ENCODE measurements around the gene PRRC2B.
A peak's percentile ranks its signal among the peaks of the same experiment; 100 is the strongest.

Gene PRRC2B

DNA sequence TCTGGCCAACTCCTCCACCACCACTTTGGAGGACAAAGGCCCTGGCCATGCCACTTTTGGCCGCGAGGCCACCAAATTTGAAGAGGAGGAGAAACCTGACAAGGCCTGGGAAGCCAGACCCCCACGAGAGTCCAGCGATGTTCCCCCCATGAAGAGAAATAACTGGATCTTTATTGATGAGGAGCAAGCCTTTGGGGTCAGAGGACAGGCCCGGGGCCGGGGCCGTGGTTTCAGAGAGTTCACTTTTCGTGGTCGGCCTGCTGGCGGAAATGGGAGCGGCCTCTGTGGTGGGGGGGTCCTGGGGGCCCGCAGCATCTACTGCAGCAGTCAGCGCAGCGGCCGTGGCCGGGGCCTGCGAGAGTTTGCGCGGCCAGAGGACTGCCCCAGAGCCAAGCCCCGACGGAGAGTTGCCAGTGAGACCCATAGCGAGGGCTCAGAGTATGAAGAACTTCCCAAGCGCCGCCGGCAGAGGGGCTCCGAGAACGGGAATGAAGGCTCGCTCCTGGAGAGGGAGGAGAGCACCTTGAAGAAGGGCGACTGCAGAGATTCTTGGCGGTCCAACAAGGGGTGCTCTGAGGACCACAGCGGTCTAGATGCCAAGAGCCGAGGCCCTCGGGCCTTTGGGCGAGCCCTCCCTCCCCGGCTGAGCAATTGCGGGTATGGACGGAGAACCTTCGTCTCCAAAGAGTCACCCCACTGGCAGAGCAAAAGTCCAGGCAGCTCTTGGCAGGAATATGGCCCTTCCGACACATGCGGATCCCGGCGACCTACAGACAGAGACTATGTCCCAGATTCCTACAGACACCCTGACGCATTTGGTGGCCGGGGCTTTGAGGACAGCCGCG lies 81.4 kb downstream of the PRRC2B start:
- TF ChIP-seq, protein P1, sequence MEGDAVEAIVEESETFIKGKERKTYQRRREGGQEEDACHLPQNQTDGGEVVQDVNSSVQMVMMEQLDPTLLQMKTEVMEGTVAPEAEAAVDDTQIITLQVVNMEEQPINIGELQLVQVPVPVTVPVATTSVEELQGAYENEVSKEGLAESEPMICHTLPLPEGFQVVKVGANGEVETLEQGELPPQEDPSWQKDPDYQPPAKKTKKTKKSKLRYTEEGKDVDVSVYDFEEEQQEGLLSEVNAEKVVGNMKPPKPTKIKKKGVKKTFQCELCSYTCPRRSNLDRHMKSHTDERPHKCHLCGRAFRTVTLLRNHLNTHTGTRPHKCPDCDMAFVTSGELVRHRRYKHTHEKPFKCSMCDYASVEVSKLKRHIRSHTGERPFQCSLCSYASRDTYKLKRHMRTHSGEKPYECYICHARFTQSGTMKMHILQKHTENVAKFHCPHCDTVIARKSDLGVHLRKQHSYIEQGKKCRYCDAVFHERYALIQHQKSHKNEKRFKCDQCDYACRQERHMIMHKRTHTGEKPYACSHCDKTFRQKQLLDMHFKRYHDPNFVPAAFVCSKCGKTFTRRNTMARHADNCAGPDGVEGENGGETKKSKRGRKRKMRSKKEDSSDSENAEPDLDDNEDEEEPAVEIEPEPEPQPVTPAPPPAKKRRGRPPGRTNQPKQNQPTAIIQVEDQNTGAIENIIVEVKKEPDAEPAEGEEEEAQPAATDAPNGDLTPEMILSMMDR (conservative IDR thresholded peaks at IDR 0.05; ENCODE audit: low read depth) = no peak
- DNase-seq (ENCODE audit: low spot score) = no peak
- no peak overlapping the region for H3K27ac ChIP-seq
- ChIA-PET POLR2A (ENCODE audit: low non-redundant PET) (interaction anchor here (0.5 kb wide), 1 partner anchor 553 kb away, joined by 4 read pairs; no protein-coding TSS in a partner anchor), CTCF (interaction anchor here (0.5 kb wide), 1 partner anchor 87 kb away, joined by 4 read pairs; no protein-coding TSS in a partner anchor)

- TF ChIP-seq, protein P1 (conservative IDR thresholded peaks at IDR 0.05; ENCODE audit: low read depth) = peak; percentile 65
- ChIA-PET CTCF (interaction anchor here (0.5 to 1.3 kb wide), 5 partner anchors 11 to 124 kb away, joined by 3 to 4 read pairs (median 3); no protein-coding TSS in a partner anchor), POLR2A (ENCODE audit: low non-redundant PET) (no interaction called here)
- peak overlapping the region; percentile 15 for H3K27ac ChIP-seq
- DNase-seq (ENCODE audit: low spot score) = no peak
Measured at GRCh38 chr9:131475956-131476776, 82.3 kb downstream of the PRRC2B start.

DNA sequence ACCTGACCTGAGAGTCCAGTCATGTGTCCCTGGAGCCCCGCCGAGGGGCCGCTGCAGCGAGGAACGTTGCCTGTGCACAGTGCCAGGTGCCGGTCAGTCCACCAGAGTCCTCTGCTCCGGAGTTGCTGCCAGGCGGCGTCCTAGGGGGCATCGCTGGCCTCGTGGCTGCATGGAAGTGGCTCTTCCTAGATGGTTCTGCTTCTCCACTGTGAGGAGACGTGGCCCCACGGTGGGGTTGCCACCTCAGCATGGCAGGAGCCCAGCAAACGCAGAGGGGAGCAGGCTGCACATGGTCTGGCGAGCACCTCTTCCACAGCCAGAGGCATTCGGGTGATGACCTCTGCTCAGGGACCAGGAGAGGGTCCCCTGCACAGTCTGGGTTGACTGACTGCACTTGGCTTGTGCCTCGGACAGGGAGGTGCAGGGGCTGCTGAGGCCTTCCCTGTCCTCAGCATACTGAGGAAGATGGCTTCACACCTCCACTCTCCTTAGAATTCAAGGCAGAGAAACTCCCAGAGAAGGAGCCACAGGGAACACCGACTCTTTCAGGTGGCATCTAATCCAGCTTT lies 83.0 kb downstream of the PRRC2B start:
- POLR2A ChIA-PET (ENCODE audit: low non-redundant PET) = no interaction called here
- TF ChIP-seq, protein P1 (conservative IDR thresholded peaks at IDR 0.05; ENCODE audit: low read depth) = no peak
- DNase-seq (ENCODE audit: low spot score) = no peak
- CTCF ChIA-PET = interaction anchor here (0.6 to 1.3 kb wide), 3 partner anchors 14 to 124 kb away, joined by 3 read pairs; no protein-coding TSS in a partner anchor
- peak overlapping the region; percentile 15 for H3K27ac ChIP-seq

GRCh38 chr9:131477367-131477766 lies 83.5 kb downstream of the PRRC2B start:
- CTCF ChIA-PET = interaction anchor here (0.5 to 1.5 kb wide), 6 partner anchors 14 to 127 kb away, joined by 3 to 4 read pairs (median 3); no protein-coding TSS in a partner anchor
- POLR2A ChIA-PET (ENCODE audit: low non-redundant PET) = no interaction called here
- TF ChIP-seq, protein P1 (conservative IDR thresholded peaks at IDR 0.05; ENCODE audit: low read depth) = no peak

GRCh38 chr9:131477816-131478419 lies 84.0 kb downstream of the PRRC2B start:
- DNase-seq (ENCODE audit: low spot score) = no peak
- TF ChIP-seq, protein P1 (conservative IDR thresholded peaks at IDR 0.05; ENCODE audit: low read depth) = no peak
- peak overlapping the region; percentile 15 for H3K27ac ChIP-seq
- POLR2A ChIA-PET (ENCODE audit: low non-redundant PET) = no interaction called here
- CTCF ChIA-PET = interaction anchor here (0.5 to 1.5 kb wide), 5 partner anchors 15 to 693 kb away, joined by 3 to 4 read pairs (median 3); no protein-coding TSS in a partner anchor

More at GRCh38 chr9:131477367-131477766, 83.5 kb downstream of the PRRC2B start:
- no peak for DNase-seq (ENCODE audit: low spot score)
- H3K27ac ChIP-seq = peak overlapping the region; percentile 15
